DLD1 (cell line): Measurements from ENCODE around the gene EDIL3.

Experiments used
- in situ Hi-C: cut with HindIII; loops from 2 replicates; pipeline ENCODE4 v1.10.0; 2017; ENCODE audit warnings: low sequenced_read_pairs

The EDIL3 gene

DNA sequence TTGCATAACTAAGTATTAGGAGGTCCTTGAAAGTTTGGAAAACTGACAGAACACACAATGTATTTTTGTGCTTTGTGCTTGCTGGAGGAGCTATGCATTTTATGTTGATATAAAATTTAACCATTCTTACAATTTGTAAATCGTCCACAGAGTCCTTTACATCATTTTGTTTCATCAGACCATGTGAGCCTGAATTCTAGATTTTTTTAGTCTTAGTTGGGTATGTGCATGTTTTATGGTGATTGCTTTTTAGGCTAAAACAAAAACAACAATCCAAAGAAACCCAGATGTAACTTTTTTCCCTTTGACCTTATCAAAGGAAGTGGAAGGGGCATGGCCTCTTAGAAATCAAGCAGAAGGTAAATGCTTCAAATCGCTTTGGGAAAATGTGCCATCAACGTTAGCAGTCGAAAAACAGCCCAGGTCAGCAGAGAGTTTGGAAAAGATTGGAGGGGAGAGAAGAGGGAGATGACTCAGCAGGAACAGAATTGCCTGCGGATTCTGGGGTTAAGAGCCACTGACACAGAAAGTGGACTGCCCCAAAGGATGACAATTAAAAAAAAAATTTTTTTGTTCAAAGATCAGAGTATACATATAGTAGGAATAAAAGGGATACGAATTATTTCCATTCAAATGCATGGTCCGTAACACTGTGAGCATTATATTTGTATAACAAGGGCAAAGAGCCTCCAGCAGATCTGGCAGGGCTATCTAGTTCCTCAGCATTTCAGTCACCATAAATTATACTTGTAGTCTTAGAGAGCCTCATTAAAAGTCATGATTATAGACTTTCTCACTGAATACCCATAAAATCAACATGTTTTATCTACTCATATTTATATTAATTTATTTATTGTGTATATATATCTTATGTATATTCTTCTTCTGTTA lies 410.5 kb downstream of the EDIL3 start:
- in situ Hi-C loops, result no loop called here

DNA sequence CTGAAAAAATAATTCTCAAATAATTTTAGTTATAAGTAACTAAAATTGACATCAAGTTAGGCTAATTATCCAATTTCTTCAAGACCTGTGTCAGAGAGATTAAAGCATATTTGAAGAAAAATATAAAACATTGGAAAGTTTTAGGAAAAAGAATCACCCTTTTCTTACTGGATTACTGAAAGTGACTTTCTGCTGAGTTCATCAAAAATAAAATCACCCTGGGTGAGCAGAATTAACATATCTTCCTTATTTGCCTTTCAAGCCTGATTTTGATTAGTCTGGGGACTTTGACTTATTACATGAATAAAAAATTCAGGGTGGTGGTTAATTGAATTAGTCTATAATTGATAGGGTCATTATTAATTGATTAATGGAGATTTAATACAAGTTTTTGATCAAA lies 411.8 kb downstream of the EDIL3 start:
- in situ Hi-C loops, result no loop called here

DNA sequence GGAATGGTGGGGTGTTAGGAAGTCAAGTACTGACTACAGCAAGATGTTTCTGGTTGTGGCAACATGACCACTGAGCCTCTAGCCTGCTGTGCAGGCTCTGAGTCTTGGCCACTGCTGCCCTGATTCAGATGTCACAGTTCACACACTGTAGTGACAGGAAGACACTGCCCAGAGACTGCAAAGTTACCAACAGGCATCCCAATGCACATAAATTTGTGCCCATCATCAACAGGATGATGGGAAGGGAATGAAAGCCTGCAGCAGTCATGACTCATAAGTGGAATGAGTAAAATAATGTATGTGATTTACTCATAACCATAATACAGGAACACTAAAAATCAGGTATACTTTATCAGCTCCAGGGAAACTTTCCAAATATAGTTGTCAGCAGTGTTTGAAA lies 412.4 kb downstream of the EDIL3 start:
- in situ Hi-C loops, result no loop called here

DNA sequence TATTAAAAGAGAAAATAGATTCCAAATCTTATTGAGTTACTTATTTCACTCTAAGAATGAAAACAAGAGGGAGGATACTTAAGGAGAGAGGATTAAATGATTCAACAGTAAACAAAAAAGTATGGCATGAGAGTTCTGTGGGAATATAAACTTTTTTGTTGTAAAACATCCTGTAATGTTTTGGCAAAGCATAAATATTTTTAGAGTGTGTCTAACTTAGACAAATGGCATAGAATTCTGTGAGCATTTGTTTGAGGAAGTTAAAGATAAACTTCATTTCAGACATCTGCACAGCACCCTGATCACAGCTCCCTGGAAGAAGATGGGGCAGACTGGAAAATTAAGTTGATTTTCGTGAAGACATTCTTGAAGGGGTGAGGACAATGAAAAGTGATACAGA lies 417.3 kb downstream of the EDIL3 start:
- in situ Hi-C loops, result no loop called here

DNA sequence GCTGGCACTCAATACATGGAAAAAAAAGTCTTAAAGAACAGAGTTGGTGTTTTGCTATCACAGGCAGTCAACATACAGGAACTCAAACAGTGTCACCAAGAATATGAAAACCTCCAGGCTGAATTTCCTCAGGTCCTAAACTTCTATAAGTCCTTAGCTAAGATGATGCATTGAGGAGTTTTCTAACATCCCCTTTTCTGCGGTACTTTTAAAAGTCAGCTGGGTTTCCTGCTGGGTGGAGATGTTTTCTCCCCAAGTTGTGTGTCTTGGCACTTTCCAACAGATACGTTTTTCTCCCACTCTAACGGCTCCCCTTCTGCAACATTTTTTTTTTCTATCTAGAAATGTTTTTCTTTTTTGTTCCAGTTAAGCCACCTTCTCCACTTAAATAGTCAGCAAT lies 419.2 kb downstream of the EDIL3 start:
- in situ Hi-C loops, result no loop called here

DNA sequence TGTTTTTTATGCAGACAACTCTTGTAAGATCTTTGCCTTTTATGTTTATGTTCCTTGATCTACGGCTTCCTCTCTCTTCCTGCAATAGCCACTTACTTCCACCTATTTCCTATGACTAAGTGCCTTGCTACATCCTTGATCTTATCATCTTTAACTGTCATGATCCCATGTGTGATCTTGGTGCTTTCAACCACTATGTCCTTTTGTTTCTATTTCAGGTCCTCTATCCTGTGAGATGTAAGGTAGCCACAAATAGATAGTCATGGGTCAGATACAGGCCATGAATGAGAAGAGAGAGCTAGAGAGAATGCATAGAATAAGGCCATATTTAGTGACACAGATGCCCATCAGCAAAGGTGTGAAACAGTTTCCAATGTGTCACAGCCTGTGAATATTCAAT lies 420.4 kb downstream of the EDIL3 start:
- in situ Hi-C loops, result no loop called here

DNA sequence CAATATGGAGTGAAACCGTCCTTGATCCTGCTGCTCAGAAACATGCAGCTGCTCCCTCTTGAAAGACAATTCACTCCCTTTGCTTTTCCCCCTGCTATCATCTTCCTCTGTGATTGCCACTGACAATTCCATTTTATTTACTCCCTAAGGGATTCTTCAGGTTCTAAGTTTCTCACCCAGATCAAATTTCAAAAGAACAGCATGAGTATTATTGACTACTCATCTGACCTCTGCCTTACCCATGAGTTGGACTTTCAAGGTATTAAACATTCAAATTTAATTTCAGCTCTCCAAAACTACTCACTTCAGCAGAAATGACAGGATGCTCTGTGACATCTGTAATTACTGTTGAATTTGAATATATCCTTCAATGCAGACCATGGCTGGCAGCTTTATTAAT lies 427.5 kb downstream of the EDIL3 start:
- in situ Hi-C loops, result no loop called here

DNA sequence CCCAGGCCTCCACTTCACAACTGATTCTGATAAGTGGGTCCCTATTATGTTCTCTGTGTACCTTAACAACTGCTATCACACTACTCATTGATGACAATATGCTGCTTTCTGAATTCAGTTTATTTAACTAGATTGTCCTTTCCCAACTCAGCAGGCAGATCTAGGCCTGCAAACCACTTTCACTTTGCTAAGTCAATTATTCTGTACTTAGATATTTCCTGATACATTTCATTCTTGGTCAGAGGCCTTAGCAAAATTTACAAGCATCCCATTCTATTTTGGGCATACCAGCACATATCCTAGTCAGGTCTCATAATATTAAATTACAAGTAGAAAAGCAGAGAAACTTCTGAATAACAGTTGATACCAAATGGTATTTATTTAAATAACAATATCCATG lies 428.3 kb downstream of the EDIL3 start:
- in situ Hi-C loops, result no loop called here

DNA sequence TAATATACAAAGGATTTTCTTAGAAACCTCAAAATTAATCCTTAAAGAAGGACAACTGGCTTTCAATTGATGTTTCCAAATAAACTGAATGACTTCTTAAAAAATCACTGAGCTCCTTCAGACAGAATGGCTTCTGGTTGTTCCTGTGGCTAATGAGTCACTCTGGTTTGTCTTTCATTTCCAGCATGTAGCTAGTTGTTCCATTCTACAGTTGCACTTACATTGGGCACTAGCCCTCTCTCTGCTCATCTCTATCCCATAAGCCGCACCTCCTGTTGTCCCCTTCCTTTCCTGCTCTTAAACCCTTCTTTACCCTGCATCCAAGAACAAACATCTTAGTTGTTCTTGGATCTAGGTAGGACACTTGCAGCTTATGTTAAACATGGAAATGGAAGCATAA lies 428.8 kb downstream of the EDIL3 start:
- in situ Hi-C loops, result no loop called here

DNA sequence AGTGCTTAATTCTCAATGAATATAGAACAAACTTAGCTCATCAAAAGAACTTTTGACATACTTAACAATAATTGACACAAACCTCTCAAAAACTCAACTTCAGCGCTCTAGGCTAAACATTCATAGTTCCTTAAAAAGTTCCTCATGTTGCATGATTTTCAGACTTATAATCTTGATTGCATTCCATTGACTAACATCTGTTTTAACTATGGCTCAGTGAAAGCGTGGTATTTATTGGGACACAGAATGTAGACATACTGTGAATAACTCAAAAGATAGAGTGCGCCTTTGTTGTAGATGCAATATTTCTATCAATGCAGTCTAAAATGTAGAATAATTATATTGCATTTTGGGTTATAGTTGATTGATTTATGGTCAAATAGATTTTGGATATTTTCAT lies 436.9 kb downstream of the EDIL3 start:
- in situ Hi-C loops, result no loop called here

DNA sequence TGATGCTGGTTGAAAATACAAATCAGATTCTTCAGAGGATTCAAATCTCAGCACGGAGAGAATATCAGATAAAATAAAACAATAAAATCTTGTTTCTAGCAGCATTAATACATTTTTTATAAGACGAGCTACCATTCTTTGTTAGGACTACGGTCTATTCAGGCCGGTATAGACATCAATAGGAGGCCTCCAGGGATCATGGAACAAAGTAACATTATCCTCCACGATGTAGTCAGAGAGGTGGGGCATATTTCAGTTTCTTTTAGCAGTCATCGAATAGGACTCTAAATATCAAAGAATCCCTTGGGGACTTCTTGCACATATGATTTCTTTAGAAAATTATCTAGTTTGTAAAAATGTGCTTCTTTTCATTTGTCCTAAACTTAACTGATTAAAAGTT lies 438.2 kb downstream of the EDIL3 start:
- in situ Hi-C loops, result no loop called here

DNA sequence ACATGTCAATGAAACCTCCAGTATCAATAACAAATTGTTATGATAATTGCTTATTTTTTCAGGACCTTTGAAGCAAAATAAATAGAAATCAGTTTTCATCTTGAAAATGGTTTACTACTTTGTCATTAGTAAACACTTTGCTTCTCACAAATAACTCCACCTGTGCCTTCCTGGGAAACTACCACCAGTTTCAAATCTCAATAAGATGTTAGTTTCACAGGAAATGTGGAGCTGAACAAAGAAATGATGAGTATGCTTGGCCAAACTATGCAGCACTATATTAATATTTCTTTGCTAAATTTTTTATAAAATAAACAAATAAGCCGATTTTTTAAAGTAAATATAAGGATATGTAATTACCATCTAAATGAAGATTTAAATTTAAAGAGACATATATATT lies 442.5 kb downstream of the EDIL3 start:
- in situ Hi-C loops, result no loop called here

DNA sequence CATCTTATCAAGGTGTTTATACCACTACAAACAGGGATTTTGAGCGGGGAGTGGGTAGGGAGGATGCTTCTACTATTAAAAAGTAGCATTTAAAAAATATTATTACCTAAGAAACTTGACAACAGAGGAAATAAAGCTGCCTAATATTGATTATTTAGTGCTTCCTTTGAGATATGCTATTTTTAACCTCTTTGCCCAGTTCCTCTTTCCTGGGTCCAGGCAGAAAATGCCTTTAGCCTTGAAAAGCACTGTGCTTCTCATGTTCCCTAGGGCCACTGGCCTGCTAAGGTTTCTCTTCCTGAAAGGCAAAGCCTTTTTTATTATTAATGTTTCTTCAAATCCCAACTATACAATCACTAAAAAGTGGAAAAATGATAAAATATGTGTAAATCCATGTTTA lies 446.8 kb downstream of the EDIL3 start:
- in situ Hi-C loops, result no loop called here

DNA sequence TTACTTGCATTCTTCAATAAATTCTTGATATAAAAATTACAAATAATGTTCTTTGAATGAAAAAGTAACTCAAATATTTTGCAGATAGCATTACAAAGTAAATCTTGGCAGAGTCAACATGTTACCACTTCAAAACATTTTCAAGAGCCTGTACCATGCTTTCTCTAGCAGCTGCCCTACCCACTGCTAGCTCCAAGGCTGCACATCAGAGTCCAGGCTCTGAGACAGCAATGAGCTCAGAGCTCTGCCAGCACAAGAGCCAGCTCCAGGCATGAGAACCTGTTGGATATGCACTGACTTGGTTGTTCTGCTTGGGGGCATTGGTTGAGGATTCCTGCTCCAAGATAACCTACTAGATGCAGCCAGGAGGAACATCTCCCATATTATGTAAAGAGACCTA lies 452.7 kb downstream of the EDIL3 start:
- in situ Hi-C loops, result no loop called here

DNA sequence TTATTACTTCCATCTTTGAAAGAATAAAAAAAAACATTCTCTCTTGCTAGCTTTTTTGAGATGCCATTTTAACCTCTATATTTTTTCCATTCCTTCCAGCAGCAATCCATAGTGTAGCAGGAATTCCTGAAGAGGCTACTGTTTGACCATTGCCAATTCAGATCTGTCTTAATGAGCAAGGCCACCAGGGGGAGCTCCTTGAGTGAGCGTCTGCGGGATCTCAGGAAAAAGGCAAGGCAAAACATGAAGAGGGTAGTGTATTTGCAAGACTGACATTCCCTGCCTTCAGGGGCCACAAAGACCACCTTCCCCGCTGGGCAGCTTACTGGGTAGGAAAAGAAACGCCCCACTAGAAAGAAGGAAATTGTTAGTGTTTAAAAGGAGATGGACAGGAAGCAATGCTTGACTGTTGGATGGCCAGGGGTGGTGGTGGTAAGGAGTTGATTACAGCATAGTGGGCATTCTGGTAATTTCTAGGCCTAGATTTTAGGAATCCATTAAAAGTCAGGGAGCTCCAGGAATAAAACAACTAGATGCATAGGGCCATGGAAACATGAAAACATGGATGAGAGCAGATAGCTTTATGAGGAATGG lies 457.4 kb downstream of the EDIL3 start:
- in situ Hi-C loops, result no loop called here

DNA sequence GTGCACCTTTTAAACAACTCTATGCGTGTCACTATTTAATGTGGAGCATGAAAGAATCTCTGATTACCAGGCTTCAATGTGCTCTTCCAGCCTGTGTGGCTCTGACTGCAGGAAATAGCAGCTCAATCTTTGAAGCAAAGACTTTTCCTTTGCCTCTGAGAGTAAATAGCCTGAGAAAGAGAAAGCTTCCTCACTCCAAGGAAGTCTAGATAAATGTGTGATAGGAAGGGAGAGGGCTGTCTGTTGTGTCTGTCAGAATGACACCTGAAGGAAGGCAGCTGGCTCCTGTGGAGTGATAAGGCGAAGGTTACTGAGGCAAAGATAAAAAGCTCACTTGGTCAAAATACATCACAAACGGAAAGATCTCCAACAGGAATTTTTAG lies 458.7 kb downstream of the EDIL3 start:
- in situ Hi-C loops, result no loop called here

DNA sequence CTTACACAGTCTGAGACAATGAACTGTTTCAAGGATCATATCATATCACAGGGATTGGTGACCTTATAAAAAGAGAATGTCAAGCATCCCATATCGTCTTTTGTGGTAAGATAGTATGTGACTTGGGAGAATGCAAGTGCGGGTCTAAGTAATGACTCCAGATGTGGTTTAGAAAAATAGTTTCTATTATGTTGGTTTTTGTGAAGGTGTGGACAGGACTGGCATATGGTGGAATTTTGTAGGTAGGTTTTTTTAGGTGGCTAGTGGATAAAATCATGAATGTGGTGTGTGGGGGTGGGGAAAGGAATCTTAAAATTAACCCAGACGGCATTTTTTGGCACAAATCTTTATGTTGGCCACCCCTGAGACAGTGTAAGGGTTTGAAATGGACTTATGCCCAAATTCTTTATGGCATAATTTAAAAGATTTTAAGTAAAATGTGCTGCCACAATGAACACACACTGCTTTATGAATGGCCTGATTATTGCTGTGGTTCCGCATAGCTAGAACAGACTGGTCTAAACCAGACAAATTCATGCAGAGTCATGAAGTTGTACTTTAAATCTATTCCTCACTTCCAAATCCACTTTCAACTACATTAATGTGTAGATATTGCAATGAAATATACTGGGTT lies 459.2 kb downstream of the EDIL3 start:
- in situ Hi-C loops, result no loop called here

DNA sequence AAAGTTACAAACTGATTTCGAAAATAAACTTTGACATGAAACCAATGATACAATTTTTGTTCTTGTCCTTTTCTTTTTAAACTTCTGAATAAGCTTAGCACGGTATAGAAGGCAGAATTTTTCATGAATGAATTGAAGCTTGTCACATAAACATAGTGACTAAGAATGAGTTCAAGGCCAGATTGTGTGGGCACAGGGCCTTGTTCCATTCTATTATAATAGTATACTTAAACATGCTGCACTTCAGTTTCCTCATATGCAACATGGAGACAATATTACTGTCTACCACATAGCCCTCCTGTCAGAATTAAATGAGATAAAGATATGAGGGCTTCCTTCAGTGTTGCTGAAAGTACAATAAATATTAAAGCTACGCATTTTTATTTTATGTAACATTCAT lies 459.8 kb downstream of the EDIL3 start:
- in situ Hi-C loops, result no loop called here

DNA sequence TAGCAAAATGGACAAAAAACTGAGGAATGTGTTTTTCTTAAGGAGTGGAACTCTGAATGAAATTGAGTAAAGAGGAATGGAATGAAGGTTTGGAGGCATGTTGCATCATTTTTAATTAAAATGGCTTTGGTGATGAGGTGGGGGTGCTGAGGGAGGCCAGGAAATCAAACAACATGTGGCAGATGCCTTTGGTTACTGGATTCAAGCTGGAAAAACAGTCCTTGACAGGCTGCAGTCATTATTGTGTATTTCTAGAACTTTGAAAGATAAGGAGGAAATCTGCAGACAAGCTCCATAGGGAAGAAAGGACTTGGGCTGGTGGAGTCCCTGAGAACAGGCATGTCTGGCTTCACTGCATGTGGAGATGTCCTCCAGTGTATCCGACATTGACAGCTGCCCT lies 460.5 kb downstream of the EDIL3 start:
- in situ Hi-C loops, result no loop called here

DNA sequence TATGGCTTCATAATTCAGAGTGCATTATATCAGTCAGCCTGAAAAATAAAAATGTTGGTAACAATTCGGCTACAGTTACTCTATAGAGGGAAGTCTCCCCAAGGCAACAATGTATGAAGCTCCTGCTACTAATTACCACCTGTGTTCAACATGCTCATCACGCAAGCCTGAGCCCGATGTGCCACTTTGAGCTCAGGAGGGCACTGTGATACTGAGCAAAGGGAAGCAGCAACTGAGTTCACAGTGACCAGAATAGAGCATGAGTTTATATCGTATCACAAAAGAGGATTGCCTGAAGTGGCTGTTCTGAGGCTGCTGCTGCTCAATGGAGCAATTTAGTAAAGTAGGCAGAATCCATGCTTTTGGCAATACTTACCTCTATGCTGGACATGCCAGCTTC lies 462.0 kb downstream of the EDIL3 start:
- in situ Hi-C loops, result no loop called here

DNA sequence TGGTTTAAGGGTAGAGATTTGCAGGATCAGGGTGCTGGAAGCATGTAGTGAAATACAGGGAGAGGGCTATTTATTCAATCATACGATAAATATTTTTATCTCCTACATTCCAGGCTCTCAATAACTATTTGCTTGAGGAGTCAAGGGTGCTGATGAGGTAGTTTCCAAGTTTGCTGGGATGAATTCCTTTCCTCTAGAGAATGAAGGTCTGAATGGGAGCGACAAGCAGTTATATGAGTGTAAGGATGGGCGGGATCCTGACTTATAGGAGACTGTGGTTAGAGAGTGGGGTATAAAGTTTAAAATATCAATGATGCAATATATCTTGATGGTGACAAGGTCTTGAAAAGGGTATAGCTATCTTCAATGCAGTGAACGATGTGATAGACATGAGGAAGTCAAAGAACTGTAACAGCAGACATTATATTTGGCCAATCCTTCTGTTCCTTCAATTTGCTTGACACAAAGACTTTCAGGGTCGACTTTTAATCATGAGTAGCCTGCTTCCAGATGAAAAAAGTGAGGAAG lies 462.9 kb downstream of the EDIL3 start:
- in situ Hi-C loops, result no loop called here
